Neuronal stem cell (in vitro differentiated cells): ENCODE data around the gene TRPM3.

ENCODE experiments used
- DNase-seq: peaks from one replicate; pipeline ENCODE4 v3.0.0-alpha.2; 2013; ENCODE audit warnings: low spot score
- H2AFZ ChIP-seq: one replicate; pipeline ENCODE4 v1.6.1; 2013; ENCODE audit warnings: mild to moderate bottlenecking, low read length, inconsistent platforms
- H2AK5ac ChIP-seq: 2 replicates; pipeline ENCODE4 v1.6.1; 2013; ENCODE audit warnings: low read depth, mild to moderate bottlenecking, inconsistent platforms, low read length, moderate library complexity, mixed read lengths
- H2BK120ac ChIP-seq: 2 replicates; pipeline ENCODE4 v1.6.1; 2013; ENCODE audit warnings: low read depth, mild to moderate bottlenecking, inconsistent platforms, low read length, moderate library complexity, mixed read lengths
- H2BK12ac ChIP-seq: one replicate; pipeline ENCODE4 v1.6.1; 2013; ENCODE audit warnings: low read length, inconsistent platforms
- H2BK15ac ChIP-seq: 2 replicates; pipeline ENCODE4 v1.6.1; 2013; ENCODE audit warnings: mild to moderate bottlenecking, low read length, inconsistent platforms, mixed read lengths
- H2BK5ac ChIP-seq: one replicate; pipeline ENCODE4 v1.6.1; 2013; ENCODE audit warnings: inconsistent platforms, mild to moderate bottlenecking, low read length, moderate library complexity
- H3K14ac ChIP-seq: one replicate; pipeline ENCODE4 v1.6.1; 2013; ENCODE audit warnings: low read length, inconsistent platforms
- H3K18ac ChIP-seq: 2 replicates; pipeline ENCODE4 v1.6.1; 2013; ENCODE audit warnings: low read length, inconsistent platforms
- H3K23ac ChIP-seq: 2 replicates; pipeline ENCODE4 v1.6.1; 2013; ENCODE audit warnings: low read depth, mild to moderate bottlenecking, mixed read lengths, low read length, inconsistent platforms; ENCODE audit not compliant: poor library complexity
- H3K27ac ChIP-seq: replicated peaks from 3 replicates; pipeline ENCODE4 v1.5.1; 2013; ENCODE audit warnings: low read length, inconsistent platforms
- H3K27me3 ChIP-seq, 3 experiments: 2 replicates each; pipeline ENCODE4 v1.6.1; 2013; ENCODE audit warnings: low read length in 3 of 3, mild to moderate bottlenecking in 2 of 3, inconsistent platforms in 1 of 3, low read depth in 1 of 3, mixed read lengths in 1 of 3, moderate library complexity in 1 of 3; ENCODE audit not compliant: control insufficient read depth in 3 of 3, insufficient read depth in 3 of 3
- H3K36me3 ChIP-seq, 2 donors: replicated peaks in 1 of 2; 2 replicates each; pipeline ENCODE4 v1.6.1; 2013; ENCODE audit warnings: low read length in 2 of 2; ENCODE audit not compliant: control insufficient read depth in 2 of 2, insufficient read depth in 2 of 2
- H3K4ac ChIP-seq: 2 replicates; pipeline ENCODE4 v1.6.1; 2013; ENCODE audit warnings: inconsistent platforms, mild to moderate bottlenecking, low read length, moderate library complexity
- H3K4me1 ChIP-seq, 2 donors: 1 replicate in 1 of 2; 2 replicates in 1 of 2; pipeline ENCODE4 v1.6.1; 2013; ENCODE audit warnings: low read length in 2 of 2, low read depth in 1 of 2; ENCODE audit not compliant: control insufficient read depth in 2 of 2, insufficient read depth in 1 of 2
- H3K4me2 ChIP-seq: one replicate; pipeline ENCODE4 v1.6.1; 2013; ENCODE audit warnings: mild to moderate bottlenecking, low read length, inconsistent platforms; ENCODE audit not compliant: insufficient read depth, poor library complexity, severe bottlenecking
- H3K4me3 ChIP-seq, 2 donors: 2 replicates each; pipeline ENCODE4 v1.5.1; 2013; ENCODE audit warnings: low read length in 2 of 2, mild to moderate bottlenecking in 2 of 2, inconsistent platforms in 1 of 2, moderate library complexity in 1 of 2
- H3K79me1 ChIP-seq: one replicate; pipeline ENCODE4 v1.6.1; 2013; ENCODE audit warnings: low read depth, mild to moderate bottlenecking, inconsistent platforms, low read length, moderate library complexity
- H3K9ac ChIP-seq: one replicate; pipeline ENCODE4 v1.6.1; 2013; ENCODE audit warnings: mild to moderate bottlenecking, low read depth, low read length, inconsistent platforms; ENCODE audit not compliant: poor library complexity
- H3K9me3 ChIP-seq, 2 donors: replicated peaks in 1 of 2; 2 replicates each; pipeline versions ENCODE3 to v1.6.1; 2013; ENCODE audit warnings: low read length in 2 of 2, mild to moderate bottlenecking in 2 of 2, inconsistent platforms in 1 of 2, low read depth in 1 of 2, mixed read lengths in 1 of 2, moderate library complexity in 1 of 2; ENCODE audit not compliant: control insufficient read depth in 2 of 2, insufficient read depth in 1 of 2
- H4K8ac ChIP-seq: one replicate; pipeline ENCODE4 v1.6.1; 2013; ENCODE audit warnings: low read depth, mild to moderate bottlenecking, inconsistent platforms, low read length, moderate library complexity
- H4K91ac ChIP-seq: one replicate; pipeline ENCODE4 v1.6.1; 2013; ENCODE audit warnings: low read length, low read depth, mild to moderate bottlenecking, inconsistent platforms; ENCODE audit not compliant: poor library complexity
- WGBS, 2 donors: extraction: QIAGEN DNeasy Blood & Tissue Kit; methylation state at CpG; one replicate each; pipeline ENCODE4 v1.1.7; 2013; ENCODE audit warnings: missing lambda C conversion rate in 2 of 2, mixed read lengths in 1 of 2; ENCODE audit not compliant: insufficient read length in 2 of 2, insufficient replicate concordance in 1 of 2; ENCODE audit errors: extremely low coverage in 2 of 2; 5-methylcytosine and 5-hydroxymethylcytosine counted together

TRPM3 gene

GRCh38 chr9:70986984-70987383 is 134.4 kb downstream of the TRPM3 start:
- DNase-seq = no peak
- Histone ChIP-seq H3K4me2 (no peak overlapping the region), H3K23ac (no peak overlapping the region), H3K27ac (no peak overlapping the region), H2BK5ac (no peak overlapping the region), H3K79me1 (no peaks in the 10 kb centered on the region), H2AK5ac (no peak overlapping the region), H3K27me3 (no peaks in the 10 kb centered on the region), H3K14ac (no peak overlapping the region), H2BK15ac (no peak overlapping the region), H4K8ac (no peak overlapping the region), H3K4me1 (peaks cover 0 to 1% of the 10 kb centered on the region in 2 donors), H3K9ac (no peak overlapping the region), H3K9me3 (peaks cover 0 to 23% of the 10 kb centered on the region in 2 donors), H2BK120ac (no peak overlapping the region), H3K4me3 (no peak overlapping the region), H3K4ac (no peak overlapping the region), H3K18ac (no peak overlapping the region), H2BK12ac (no peak overlapping the region), H3K36me3 (no peaks in the 10 kb centered on the region), H2AFZ (no peak overlapping the region), H4K91ac (no peak overlapping the region)
- no CpG with 5 or more reads among the region's 2 CpGs for WGBS, 2 donors

- Histone ChIP-seq H3K9ac (no peak overlapping the region), H3K4me1 (peaks cover 0 to 2% of the 10 kb centered on the region in 2 donors), H3K4me3 (no peak overlapping the region), H3K14ac (no peak overlapping the region), H2BK15ac (no peak overlapping the region), H3K79me1 (no peaks in the 10 kb centered on the region), H4K91ac (no peak overlapping the region), H2AK5ac (no peak overlapping the region), H3K36me3 (no peaks in the 10 kb centered on the region), H3K18ac (no peak overlapping the region), H3K9me3 (peaks cover 0 to 23% of the 10 kb centered on the region in 2 donors), H2BK12ac (no peak overlapping the region), H3K23ac (no peak overlapping the region), H2BK5ac (no peak overlapping the region), H3K27me3 (no peaks in the 10 kb centered on the region), H3K27ac (no peak overlapping the region), H3K4me2 (no peak overlapping the region), H2AFZ (no peak overlapping the region), H4K8ac (no peak overlapping the region), H2BK120ac (no peak overlapping the region), H3K4ac (no peak overlapping the region)
- WGBS, 2 donors = no CpG with 5 or more reads among the region's 1 CpG
- no peak for DNase-seq
Observed at GRCh38 chr9:70983723-70984295, 137.6 kb downstream of the TRPM3 start.

- Histone ChIP-seq H3K79me1 (no peaks in the 10 kb centered on the region), H3K14ac (no peak overlapping the region), H3K4ac (no peak overlapping the region), H3K36me3 (no peaks in the 10 kb centered on the region), H4K91ac (no peak overlapping the region), H4K8ac (no peak overlapping the region), H2BK12ac (no peak overlapping the region), H3K4me2 (no peak overlapping the region), H3K9me3 (peaks cover 0 to 23% of the 10 kb centered on the region in 2 donors), H2AK5ac (no peak overlapping the region), H3K27me3 (no peaks in the 10 kb centered on the region), H3K4me3 (no peak overlapping the region), H2BK120ac (no peak overlapping the region), H2BK5ac (no peak overlapping the region), H3K4me1 (peaks cover 0 to 1% of the 10 kb centered on the region in 2 donors), H3K18ac (no peak overlapping the region), H2BK15ac (no peak overlapping the region), H3K23ac (no peak overlapping the region), H2AFZ (no peak overlapping the region), H3K27ac (no peak overlapping the region), H3K9ac (no peak overlapping the region)
- no CpG with 5 or more reads among the region's 1 CpG for WGBS, 2 donors
- no peak for DNase-seq
Observed at GRCh38 chr9:70981312-70981711, 140.1 kb downstream of the TRPM3 start.

- Histone ChIP-seq H3K4me2 (no peak overlapping the region), H3K9ac (no peak overlapping the region)
- no CpG with 5 or more reads among the region's 4 CpGs for WGBS, 2 donors
Observed at GRCh38 chr9:70979966-70980365, 141.5 kb downstream of the TRPM3 start.

More at GRCh38 chr9:70979966-70980365, 141.5 kb downstream of the TRPM3 start:
- Histone ChIP-seq H3K14ac (no peak overlapping the region), H2AFZ (no peak overlapping the region), H2AK5ac (no peak overlapping the region), H2BK120ac (no peak overlapping the region), H4K8ac (no peak overlapping the region), H2BK15ac (no peak overlapping the region), H2BK12ac (no peak overlapping the region), H2BK5ac (no peak overlapping the region), H4K91ac (no peak overlapping the region), H3K9me3 (peaks cover 0 to 18% of the 10 kb centered on the region in 2 donors), H3K79me1 (no peaks in the 10 kb centered on the region), H3K36me3 (no peaks in the 10 kb centered on the region), H3K23ac (no peak overlapping the region), H3K27ac (no peak overlapping the region), H3K18ac (peak overlapping the region; percentile 21), H3K4me3 (no peak overlapping the region), H3K4ac (no peak overlapping the region), H3K27me3 (no peaks in the 10 kb centered on the region), H3K4me1 (peaks cover 0 to 1% of the 10 kb centered on the region in 2 donors)
- DNase-seq = no peak
